ENCODE results near the gene DIO3.
"Not testable (repeated sequence)": the region's sequence is repeated elsewhere in the genome, so short reads cannot be mapped to it uniquely, and the experiment has no call there.

The DIO3 gene

GRCh38 chr14:101543814-101544213 lies 17.5 kb upstream of the DIO3 start:
- no peak for DNase-seq

DNA sequence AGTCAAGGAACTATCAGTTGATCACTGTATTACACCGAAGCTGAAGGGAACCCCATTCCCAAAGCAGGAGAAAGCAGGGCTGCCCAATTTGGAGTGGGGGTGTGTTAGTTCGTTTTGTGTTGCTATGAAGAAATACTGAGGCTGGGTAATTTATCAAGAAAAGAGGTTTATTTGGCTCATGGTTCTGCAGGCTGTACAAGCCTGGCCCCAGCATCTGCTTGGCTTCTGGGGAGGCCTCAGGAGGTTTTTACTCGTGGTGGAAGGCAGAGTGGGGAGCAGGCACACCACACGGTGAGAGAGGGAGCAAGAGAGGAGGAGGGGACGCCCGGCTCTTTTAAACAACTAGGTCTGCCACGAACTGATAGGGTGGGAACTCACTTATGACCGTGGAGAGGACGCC lies 16.7 kb upstream of the DIO3 start:
- no peak for DNase-seq

GRCh38 chr14:101546706-101547105 lies 14.6 kb upstream of the DIO3 start:
- no peak for DNase-seq

- DNase-seq, result no peak
These were observed 14.1 kb upstream of the DIO3 start for GRCh38 chr14:101547107-101547738.

DNA sequence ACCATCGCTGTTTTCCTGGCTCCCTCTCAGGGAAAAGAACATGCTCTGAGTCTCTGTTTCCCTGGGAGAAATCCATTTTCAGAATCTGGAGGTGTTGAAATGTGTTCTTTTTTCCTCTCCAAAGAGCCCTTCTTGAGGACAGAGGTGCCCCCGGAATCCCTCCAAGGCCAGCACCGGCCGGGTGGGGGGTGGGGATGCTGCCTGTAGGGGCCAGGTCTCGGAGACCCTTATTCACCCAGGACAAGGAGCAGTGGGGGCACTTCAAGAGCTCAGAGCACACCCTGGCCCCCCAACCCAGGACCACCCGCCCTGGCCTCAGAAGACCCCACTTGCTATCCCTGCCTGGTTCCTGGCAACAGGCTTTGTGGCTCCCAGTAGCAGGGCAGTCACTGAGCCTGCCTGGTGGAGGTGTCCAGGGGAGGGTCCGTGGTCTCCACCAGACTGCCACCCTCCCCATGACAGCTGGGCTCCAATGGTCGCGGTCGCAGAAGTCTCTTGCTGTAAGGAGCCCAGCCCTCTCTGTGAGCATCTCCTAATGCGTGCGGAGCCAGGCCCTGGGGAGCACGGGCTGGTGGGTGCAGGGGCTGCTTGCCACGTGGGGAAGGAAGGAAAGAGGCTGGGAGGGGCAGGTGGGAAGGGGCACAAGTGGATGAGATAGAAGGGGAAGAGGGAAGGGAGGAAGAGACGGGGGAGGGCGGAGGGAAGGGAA lies 13.2 kb upstream of the DIO3 start:
- DNase-seq, result no peak

GRCh38 chr14:101548710-101549109 lies 12.6 kb upstream of the DIO3 start:
- DNase-seq, result no peak

GRCh38 chr14:101549154-101549553 lies 12.1 kb upstream of the DIO3 start:
- DNase-seq, result no peak

- DNase-seq, result not testable (repeated sequence)
These were observed 10.9 kb upstream of the DIO3 start for GRCh38 chr14:101550202-101550912.

- no peak for DNase-seq
These were observed 9.3 kb upstream of the DIO3 start for GRCh38 chr14:101551729-101552595.

DNA sequence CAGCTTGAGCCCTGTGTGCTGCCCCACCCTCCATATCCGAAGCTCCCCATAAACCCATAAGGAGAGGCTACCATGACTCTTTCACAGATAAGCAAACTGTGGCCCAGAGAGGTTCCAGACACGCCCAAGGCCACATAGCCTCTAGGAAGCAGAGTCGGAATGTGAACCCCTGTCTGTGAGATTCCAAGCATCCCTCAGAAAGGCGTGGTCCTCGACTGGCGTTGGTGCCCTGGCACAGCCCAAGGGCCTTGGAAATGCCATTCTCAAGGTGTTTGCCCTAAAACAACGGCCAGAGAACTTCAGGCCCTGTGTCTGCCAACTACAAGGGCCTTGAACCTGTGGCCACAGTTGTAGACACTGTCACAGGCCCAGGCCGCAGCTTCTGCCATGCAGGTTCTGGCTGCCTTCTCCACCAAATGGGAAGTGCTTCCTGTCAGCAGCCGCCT lies 8.5 kb upstream of the DIO3 start:
- DNase-seq, result no peak

- DNase-seq, result no peak
These were observed 7.9 kb upstream of the DIO3 start for GRCh38 chr14:101553393-101553792.

GRCh38 chr14:101553931-101554330 lies 7.4 kb upstream of the DIO3 start:
- DNase-seq, result no peak

DNA sequence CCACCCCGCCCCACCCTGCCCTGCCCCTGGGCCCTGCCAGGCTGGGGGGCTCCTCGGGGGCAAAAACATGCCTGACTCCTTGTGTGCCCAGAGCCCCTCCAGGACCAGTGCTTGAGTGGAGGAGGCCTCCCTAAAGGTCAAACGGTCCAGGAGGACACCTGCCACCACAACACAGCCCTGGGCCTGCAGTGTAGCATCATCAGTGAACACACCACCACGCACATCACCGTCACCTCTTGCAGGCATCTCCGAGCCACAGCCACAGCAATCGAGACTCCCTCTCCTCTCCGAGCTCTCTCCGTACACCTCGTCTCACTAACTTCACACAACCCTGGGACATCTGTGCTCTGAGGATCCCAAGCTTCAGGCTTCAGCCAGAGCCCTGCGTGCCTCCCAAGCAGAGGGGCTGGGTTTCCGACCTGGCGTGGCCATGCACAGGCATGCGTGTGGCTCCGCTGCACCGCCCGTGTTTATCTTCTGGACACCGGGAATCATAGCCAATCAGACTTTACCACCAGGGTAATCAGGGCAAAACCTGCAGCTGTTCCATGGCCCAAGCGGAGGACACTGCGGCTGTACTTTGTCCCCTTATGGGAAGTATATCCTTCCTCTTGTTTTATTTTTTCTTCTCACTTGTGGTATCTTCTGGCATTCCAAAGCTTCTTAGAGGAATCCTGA lies 6.2 kb upstream of the DIO3 start:
- DNase-seq, result no peak

- not testable (repeated sequence) for DNase-seq
These were observed 5.6 kb upstream of the DIO3 start for GRCh38 chr14:101555669-101556043.

- no peak for DNase-seq
These were observed 5.2 kb upstream of the DIO3 start for GRCh38 chr14:101556131-101556530.

DNA sequence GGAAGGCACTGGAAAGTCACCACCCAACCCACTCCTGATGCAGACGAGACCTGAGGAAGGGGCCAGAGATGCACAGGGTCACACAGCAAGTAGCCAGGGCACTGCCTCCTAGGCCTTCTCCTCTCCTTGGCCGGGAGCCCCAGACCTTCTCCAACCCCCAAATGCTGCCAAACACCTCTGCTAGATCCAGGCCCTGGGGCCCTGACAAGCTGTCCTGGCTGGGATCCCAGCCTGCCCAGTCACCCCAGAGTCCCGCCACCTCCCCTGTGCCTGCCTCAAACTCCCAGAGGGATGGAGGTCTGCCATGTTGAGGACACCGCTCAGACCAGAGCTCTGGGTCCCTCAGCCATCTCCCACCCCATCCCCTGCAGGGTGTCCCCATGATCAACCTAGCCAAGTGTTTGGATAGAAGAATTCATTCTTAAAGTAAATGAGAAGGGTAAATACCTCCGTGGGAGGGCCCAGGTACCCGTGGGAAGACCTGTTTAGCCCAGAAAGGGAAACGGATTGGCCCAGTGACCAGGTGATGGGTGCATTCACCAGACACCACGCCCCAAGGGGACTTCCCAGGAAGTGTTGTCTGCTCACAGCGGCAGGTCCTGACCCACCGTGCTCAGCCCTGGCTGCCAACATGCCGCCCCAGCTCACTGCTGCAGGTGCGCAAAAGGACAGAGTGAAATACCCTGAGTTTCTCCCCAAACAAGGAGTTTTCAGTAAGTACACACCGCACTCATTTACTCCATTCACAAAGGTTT lies 4.6 kb upstream of the DIO3 start:
- DNase-seq, result no peak

DNA sequence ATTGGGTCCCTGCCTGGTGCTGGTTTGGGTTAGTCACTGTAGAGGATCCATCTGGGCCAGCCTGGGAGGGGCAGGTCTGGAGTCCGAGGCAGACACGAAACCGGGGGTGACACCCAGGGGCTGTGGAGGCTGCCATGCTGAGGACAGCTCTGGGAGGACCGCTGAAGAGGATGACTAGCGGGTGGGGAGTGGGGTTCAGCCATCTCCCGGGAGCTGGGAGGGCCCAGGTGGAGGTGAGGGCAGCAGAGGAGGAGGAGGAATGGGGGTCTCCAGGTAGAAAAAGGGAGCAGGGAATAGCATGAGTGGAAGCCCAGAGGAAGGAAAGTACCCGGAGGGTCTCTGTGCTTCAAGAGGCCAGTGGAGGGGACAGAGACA lies 4.0 kb upstream of the DIO3 start:
- DNase-seq, result no peak

GRCh38 chr14:101557811-101558738 lies 3.2 kb upstream of the DIO3 start:
- DNase-seq, result no peak

DNA sequence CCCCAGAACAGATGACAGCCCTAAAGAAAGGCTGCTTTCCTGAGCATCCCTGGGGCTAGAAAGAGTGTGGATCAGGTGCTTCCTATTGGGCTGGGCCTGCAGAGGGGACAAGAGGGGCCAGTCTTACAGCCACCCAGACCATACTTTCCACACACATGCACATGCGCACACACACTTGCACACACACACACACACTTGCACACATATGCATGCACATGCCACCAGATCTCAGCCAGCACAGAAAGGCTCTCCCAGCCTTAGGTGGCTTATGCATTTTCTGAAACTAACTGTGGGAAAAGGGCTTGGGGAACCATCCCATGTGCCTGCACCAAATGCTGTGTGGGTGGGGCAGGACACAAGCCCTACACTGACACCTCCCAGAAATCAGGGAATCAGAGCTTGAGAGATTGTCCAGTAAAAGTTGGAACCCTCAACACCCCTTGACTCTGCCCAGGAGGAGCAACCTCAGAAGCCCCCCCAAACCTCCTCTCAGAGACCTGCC lies 2.5 kb upstream of the DIO3 start:
- no peak for DNase-seq

DNA sequence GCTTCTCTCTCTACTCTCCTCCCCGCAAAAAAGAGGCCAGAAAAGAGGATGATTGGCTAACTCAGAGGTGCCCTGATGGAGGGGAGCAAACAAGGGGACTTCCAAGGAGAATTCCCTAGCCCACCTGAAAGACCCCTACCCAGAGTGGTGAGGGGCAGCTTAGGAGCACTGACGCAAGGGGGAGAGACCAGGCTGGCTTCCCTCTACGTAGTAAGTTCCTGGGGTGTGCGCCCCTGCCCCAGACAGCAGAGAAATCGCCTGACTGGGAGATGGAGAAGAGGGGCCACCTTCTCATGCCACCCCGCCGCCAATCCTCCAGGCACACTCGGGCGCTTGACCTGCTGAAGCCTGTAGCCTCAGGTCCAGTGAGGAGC lies 2.1 kb upstream of the DIO3 start:
- DNase-seq, result no peak
